GM10266 (cell line): ENCODE measurements around the gene WNT7A.
"Not testable (repeated sequence)": the region's sequence is repeated elsewhere in the genome, so short reads cannot be mapped to it uniquely, and the experiment has no call there.

Source experiments
- DNase-seq: peaks from one replicate; pipeline ENCODE4 v3.0.0; 2012; ENCODE audit errors: extremely low spot score
- TF ChIP-seq, protein P1 (sequence below): IDR thresholded peaks from 2 replicates; pipeline ENCODE4 v1.5.1; 2012; ENCODE audit warnings: mild to moderate bottlenecking, low read depth; ENCODE audit not compliant: control insufficient read depth, insufficient read depth; ENCODE audit errors: missing control alignments

WNT7A gene

DNA sequence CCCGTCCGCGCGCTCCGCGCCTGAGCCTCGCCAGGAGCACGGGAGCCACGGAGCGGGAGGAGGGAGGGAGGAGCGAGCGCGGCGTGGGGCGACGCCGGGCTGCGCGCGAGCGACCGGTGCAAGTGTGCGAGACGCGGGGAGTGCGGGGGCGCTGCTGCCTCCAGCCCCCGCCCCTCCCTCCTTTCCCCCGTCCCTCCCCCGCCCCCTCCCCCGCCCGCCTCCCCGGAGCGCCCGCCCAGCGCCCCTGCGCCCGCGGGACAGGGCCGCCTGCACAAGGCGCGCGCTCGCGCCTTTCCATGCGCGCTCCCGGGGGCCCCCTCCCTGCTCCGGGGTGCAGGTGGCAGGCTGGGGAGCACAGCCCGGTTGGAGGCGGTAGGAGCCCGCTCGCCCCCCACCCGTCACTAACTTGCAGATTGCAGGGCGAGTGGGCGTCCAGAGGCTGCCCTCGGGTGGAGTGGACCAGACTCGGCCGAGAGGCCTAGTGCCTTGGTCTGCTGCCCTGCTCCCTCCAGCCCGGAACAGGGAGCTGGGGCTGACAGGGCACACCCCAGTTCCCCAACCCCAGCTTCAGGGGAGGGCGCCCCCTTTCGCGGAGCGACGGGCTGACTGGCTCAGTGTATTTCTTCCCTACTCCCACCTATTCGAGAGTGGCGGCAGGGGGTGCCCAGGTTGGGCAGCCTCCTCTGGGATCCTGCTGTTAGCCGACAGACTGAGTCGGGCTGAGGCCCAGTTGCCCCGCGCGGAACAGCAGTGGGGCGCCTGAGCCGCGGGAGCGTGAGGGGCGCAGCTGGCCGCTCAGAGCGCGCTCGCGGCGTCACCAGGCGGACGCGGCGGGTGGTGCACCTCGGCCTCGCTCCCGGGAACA, at the start of gene WNT7A:
Gene WNT7A, minus strand, starts transcription at position 126 of the 865 bp plus-strand sequence. CDS start 255 bp downstream, outside the sequence.
- peak; percentile 67 for DNase-seq
- TF ChIP-seq, protein P1, sequence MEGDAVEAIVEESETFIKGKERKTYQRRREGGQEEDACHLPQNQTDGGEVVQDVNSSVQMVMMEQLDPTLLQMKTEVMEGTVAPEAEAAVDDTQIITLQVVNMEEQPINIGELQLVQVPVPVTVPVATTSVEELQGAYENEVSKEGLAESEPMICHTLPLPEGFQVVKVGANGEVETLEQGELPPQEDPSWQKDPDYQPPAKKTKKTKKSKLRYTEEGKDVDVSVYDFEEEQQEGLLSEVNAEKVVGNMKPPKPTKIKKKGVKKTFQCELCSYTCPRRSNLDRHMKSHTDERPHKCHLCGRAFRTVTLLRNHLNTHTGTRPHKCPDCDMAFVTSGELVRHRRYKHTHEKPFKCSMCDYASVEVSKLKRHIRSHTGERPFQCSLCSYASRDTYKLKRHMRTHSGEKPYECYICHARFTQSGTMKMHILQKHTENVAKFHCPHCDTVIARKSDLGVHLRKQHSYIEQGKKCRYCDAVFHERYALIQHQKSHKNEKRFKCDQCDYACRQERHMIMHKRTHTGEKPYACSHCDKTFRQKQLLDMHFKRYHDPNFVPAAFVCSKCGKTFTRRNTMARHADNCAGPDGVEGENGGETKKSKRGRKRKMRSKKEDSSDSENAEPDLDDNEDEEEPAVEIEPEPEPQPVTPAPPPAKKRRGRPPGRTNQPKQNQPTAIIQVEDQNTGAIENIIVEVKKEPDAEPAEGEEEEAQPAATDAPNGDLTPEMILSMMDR: peak; percentile 44

DNA sequence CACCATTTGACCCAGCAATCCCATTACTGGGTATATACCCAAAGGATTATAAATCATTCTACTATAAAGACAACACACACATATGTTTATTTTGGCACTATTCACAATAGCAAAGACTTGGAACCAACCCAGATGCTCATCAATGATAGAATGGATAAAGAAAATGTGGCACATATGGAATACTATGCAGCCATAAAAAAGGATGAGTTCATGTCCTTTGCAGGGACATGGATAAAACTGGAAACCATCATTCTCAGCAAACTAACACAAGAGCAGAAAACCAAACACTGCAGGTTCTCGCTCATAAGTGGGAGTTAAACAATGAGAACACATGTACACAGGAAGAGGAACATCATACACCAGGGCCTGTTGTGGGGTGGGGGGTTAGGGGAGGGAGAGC, 48.9 kb upstream of the WNT7A start:
- not testable (repeated sequence) for DNase-seq

DNA sequence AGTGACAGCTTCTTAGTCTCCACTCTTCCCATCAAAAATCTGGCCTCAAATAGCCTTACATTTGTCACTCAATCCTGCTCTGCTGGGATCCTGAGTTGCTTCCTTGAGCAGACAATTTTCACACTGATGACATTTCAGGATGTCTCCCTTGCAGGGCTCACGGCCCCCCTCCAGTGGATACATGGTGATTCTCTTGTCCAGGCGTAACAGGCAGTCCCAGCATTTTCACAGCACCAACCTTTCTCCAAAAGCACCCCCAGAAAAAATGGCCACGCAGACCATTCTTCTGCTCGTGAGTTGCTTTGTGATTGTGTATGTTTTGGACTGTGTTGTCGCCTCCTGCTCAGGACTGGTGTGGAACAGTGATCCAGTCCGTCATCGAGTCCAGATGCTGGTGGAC, 47.4 kb upstream of the WNT7A start:
- no peak for DNase-seq

DNA sequence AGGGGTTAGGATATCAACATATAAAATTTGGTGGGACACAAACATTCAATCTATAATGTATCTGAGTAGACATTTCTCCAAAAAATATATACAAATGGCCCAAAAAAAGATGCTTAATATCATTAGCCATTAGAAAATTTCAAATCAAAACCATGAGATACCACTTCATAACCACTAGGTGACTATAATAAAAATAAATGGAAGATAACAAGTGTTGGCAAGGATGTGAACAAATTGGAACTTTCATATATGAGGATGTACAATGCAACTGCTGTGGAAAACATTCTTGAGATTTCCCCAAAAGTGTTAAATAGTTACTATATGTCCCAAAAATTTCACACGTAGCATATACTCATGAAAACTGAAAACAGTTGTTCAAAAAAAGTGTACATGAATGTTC, 36.5 kb upstream of the WNT7A start:
- TF ChIP-seq, protein P1: no peak
- no peak for DNase-seq

More for the DNA sequence above, 47.4 kb upstream of the WNT7A start:
- TF ChIP-seq, protein P1: no peak

DNA sequence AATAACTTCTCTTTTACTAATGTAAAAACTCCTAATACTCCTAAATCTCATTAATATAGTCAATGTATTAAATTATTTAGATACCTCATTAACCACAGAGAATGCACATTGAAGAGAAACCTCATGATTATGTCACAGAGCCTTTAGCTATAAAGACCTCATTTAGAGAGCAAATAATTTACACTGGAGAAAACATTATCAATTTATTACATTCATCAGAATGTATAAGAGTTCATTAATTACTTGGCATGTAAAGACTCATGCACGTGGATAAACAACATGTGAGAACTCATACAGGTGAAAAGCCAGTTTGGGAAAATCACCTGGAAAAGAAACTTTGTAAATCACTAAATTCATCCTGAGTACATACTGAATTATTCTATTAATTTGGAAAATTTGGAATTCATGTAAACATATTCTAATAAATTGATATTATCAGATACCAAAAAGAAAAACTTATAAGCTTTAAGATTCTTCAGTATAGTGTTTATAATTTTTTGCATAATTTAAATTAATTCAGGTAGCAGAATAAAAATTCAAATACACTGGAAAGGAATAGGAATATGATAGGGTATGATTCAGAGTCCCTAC, 22.9 kb upstream of the WNT7A start:
- TF ChIP-seq, protein P1: no peak
- DNase-seq: no peak

DNA sequence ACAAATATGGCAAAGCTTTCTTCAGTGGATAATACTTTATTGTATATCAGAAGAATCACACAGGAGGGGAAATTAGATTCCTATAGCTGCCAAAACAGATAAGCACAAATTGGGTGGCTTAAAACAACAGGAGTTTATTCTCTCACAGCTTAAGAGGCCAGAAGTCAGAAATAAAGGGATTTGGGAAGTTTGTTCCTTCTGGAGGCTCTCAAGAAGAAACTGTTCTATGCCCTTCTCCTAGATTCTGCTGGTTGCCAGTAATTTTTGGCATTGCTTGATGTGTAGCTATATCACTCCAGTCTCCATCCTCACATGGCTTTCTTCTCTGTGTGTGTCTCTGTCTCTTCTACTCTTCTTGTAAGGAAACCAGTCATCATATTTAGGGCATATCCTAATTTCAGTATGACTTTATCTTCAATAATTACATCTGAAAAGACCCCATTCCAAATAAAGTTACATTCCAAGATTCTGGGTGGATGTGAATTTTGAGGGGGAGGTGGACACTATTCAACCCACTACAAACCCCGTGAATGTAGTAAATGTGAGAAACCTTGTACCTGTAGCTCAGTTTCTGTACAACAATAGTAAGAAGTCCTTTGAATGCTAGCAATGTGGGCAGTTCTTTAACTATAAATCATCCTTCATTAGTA, 22.2 kb upstream of the WNT7A start:
- DNase-seq: no peak

DNA sequence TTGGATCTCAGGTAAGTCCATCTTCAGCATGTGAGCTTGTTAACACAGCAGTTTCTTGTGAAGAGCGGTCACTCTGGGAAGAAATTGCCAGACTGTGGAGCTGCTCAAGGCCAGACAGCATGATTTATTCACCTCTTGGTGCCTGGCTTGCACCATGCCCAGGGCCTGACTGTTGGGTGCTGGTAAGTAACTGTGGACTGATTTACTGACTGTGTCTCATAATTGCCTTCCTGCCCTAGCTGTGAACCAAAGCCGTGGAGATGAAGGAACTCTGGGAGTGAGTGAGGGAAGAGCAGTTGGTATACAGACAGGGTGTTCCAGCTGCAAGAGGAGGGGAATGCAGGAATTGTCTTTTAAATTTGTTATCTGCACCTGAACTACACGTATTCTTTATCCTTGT, 18.5 kb upstream of the WNT7A start:
- TF ChIP-seq, protein P1: no peak
- DNase-seq: no peak

More for the DNA sequence above, 22.2 kb upstream of the WNT7A start:
- TF ChIP-seq, protein P1: no peak
